HG03045 (cell line): ENCODE results near the gene KIT.

Experiments
- ATAC-seq: cut with Tn5 transposase; IDR thresholded peaks from one replicate; pipeline ENCODE4 v1.9.1; 2021; ENCODE audit warnings: mild to moderate bottlenecking, moderate library complexity; ENCODE audit not compliant: unreplicated experiment

The KIT gene

DNA sequence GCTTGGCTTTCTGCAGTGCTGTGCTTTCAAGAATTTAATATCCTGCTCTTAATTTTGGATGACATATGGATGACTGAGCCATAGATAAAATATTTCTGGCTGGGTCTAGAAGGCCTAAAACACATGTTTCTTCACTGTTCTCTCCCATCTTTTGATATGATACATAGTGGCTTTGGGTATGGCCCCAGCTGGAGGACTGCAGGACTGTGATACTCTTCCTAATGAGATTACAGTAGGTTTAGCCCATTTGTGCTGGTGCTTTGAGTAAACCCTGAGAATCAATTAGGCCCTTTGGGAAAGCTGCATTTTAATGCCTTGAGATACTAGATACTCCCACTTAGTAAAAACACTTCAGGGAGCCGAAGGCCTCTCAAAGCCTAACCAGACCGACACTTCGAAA, 38.0 kb downstream of the KIT start:
- no peak for ATAC-seq

DNA sequence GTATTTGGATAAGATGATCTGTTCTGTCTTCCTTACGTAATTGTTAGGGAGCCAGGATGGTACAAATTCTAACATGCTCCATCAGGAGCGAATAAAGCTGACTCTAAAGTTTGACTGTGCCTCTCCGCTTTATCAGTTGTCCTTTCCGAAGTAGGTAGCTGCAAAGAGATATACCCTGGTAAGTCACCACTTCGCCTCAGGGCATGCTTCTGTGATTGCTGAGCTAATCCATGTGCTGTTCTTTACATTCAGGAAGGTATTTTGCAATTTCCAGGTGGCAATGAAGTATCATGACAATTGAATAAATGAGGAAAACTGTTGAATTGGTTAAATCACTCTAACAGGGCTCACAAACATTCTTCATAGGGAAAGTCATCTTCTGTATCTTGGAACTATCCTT, 38.9 kb downstream of the KIT start:
- ATAC-seq: no peak

DNA sequence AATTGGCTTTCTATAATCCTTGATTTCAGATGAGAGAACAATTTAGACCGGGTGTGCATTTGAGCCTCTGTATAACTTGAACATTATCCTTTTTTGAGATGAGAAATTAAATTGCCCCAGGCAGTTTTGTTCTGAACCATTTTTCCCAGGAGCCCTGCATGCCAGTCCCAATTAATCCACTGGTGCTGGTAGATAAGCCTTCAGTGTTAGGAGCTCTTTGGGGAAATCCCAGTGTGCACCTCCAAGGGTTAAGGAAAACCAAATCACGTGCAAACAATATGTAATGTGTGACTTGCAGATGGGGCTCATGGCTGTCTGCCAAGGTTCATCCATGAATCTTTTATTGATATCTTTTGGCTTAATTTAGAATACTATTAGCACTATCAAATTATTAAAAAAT, 43.2 kb downstream of the KIT start:
- no peak for ATAC-seq

DNA sequence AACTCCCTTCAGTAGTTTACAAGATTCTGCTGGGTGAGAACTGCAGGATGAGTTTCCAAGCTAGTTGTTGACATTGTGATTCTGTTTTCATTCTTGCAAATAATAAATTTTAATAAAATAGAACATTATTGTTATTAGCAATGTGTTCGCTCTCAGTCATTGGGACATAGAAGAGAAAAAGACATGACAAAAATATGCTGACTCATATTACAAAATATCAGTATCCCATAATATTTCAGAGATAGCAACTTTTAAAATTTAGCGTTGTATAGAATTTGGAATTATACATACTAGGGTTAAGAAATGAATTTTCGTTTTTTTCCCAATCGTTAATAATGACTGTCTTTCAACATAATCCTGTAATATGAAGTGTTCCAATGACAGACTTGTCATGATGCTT, 45.4 kb downstream of the KIT start:
- no peak for ATAC-seq

DNA sequence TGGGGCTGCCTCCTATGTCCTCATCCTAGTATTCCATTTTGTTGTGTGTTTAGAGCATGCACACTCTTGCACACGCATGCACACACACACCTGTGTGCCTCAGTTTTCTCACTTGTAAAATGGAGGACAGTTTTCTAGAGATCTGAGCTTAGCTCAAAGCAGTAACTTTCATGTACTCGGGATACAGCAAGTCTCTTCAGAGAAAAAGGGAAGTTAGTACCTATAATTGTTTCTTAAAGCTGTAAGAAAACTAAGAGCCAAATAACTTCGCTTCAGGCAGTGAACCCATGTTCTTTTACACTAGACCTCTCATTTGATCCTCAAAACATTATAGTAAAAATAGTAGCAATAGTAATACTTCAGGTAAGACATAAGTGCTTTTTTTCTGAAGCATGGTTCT, 49.6 kb downstream of the KIT start:
- ATAC-seq: no peak

DNA sequence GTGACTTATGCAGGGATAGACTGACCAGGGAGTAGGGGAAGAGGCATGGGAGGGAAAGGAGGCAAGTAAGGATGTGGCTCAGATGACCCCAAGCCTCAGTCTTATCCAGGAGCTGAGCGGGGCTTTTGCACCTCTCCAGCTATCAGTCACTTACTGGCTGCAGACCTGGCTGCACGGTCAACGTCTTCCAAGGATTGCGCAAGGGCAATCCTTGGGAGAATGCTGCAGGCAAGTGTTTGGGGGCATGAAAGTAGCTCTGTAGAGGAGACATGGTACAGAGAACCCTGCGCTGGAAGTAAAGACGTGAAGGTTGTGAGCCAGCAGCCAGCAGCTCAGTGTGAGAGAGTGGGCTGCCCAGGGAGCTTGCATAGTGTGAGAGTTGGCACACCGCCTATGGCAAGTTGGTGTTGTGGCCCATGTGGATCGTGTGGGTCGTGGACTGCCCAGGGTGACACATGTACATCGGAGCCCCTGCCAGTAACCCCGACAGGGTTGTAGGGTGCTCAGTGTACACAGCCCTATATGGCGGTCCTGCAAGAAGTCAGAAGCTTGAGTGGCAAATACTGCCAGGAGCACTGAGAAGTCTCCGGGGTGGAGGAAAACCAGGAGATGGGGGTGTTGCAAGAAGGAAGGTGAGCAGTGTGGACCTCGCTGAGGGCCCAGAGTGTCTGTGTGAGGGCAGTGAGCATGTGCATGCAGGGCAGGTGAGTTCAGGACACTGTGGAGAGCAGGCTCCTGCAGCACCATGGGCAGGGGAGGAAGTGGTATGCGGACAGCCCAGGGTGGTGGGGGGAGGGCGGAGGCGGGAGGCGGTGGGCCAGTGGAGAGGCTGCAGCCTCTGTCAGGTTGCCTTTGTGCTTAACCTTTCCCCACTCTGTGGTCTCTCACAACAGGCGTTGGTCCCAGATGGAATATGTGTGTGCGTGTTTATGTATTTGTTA, 50.9 kb downstream of the KIT start:
- no peak for ATAC-seq

DNA sequence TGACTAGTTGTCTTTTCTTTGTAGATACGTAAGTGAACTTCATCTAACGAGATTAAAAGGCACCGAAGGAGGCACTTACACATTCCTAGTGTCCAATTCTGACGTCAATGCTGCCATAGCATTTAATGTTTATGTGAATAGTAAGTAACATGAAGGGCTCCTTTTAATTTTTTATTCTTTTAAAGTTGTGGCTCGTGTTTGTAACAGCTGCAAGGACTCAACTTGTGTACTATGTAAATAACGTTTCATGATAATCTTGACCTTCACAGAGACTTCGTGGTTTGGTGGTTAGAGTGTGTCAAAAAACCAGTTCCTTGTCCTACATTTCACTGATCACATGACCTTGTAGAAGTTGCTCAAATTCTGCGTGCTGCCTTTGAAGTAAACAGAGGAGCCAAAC, 51.6 kb downstream of the KIT start:
- ATAC-seq: no peak

DNA sequence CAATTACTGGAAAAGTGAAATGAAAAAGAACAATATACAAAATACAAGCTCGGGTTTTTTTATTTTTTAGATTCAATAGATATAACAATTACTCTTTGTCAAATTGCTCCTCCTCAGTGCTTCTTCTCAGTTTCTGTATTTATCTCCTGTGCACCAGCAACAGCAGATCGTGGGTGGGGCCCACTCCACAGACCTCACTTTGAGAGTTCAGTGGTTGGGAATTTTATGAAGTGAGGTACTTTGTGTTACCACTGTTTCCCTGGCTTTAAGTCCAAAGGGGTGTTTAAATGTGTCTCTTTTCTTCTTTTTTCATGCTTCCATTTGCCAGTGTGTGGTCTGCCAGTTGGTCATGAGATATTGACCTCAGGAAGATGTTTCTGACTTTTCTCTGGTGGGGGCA, 54.4 kb downstream of the KIT start:
- ATAC-seq: no peak

DNA sequence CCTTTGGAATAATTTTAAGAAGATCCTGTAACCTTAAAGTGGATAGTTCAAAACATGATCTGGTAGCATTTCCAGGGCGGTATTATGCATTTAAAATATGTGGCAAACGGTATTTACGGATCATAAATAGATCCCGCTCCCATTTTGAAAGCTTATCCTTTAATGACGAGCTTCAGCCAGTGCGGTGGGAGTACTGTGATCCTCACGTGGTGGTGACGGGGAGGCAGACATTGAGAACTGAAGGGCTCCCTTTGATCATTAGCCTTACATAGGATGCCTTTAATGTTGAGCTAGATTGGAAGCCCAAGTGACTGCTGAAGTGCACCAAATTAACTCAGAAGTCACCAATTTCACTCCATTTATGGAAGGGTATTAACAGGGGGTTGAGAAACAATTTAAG, 56.9 kb downstream of the KIT start:
- ATAC-seq: no peak

DNA sequence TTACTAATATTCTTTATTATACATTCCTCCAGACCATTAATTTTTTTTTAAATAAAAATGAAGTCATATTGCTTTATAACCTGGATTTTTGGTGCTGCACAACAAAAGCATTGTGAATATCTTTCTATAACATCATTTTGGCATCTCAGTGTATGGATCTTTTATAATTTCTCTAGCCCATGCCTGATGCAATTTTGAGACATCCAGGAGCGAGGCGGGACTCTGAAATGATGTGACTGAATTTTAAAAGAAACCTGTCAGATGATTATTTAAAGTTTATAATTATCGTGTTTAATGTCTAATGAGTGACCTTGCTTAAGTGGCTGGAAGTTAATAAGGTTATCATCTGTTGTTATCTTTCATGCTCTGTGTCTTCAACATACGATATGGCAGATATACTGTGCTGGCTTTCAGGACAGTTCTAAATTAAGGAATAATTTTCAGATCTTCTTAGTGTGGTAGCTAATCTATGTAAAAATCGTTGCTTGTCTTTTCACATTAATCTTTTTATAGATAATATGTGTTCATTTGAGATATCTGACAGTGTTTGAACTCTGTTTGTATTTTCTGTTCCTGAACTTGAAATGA, 58.8 kb downstream of the KIT start:
- ATAC-seq: no peak

DNA sequence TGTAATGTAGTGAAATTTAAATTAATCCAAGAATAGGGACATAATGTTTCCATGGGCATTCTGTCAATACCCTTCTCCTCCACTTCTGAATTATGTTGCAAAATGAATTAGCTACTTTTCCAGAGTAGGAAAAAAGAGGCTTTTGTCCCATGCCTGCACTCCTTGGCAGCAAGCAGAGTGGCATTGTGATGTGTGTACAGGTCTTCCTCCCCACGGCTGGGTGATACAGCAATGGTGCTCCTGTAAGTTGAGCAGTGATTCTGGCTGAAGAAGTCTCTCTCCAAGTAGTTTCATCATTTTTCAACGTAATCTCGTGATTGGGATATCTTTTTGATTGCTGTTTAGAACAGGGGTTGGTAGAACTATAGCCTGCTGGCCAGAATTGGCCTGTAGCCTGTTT, 59.9 kb downstream of the KIT start:
- no peak for ATAC-seq

DNA sequence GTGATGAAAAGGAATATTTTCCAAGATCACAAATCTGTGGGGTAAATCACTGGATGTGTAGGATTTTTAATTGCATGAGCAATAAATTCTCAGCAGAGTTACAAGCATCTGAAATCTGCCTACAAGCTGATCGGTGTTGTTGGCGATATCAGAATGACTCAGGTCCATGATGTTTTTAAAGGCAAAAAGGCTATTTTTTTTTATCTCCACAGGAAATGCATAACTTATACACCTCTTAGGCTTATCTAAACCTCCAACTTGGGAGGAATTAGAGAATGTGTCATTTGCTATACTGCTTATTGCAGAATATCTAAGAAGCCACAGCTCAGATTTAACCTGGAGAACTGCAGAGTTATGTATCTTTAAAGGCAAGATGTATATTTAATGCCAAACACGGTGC, 61.6 kb downstream of the KIT start:
- ATAC-seq: no peak

DNA sequence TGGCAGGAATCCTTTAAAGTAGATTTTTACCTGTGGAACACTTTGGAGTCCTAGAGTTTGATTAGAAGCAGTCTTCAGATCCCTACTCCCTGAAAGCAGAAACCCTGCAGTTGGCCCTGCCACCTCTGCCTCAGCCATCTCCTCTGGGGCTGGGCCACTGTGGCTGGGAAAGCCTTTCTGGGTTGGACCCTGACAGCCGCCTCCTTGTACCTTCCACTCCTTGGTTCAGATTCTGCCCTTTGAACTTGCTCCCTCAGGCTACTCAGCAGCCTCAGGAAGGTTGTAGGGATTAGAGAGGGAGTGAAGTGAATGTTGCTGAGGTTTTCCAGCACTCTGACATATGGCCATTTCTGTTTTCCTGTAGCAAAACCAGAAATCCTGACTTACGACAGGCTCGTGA, 65.5 kb downstream of the KIT start:
- ATAC-seq: no peak

DNA sequence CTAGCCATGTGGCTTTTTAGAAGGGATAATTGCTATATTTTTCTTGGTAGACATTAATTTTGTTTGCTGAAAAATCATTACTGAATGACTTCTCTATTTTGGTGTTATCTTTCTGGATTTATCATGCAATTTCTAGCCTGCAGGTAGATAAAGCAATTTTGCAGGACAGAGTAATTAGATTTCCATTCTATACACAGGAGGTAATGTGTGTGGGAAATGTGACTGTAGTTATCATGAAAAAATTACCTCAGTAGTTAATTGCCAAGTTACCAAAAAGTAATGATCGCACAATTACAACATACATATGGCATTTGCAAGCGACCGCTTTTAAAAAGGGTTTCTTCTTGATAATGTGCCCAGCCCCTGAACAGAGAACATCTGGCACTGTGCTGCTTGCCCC, 66.1 kb downstream of the KIT start:
- ATAC-seq: no peak

DNA sequence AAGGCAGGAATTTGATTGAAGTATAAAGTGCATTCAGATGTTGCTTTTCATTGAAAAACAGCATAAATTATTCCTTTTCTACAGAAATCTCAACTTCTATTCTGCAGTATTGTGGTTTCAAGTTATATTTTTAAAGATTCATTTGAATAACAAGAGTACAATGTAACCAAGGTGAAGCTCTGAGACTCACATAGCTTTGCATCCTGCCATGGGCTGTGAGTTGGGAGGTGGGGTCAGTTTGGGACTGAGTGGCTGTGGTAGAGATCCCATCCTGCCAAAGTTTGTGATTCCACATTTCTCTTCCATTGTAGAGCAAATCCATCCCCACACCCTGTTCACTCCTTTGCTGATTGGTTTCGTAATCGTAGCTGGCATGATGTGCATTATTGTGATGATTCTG, 69.2 kb downstream of the KIT start:
- peak; percentile 15 for ATAC-seq

DNA sequence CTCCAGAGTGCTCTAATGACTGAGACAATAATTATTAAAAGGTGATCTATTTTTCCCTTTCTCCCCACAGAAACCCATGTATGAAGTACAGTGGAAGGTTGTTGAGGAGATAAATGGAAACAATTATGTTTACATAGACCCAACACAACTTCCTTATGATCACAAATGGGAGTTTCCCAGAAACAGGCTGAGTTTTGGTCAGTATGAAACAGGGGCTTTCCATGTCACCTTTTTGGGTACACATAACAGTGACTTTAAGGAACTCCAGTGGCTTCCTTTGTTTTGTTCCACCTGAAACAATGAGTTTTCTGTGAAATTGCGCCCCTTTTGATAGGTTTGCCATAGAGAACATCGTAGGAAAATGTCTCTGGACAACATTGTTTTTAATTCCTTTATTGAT, 69.6 kb downstream of the KIT start:
- ATAC-seq: peak; percentile 64

DNA sequence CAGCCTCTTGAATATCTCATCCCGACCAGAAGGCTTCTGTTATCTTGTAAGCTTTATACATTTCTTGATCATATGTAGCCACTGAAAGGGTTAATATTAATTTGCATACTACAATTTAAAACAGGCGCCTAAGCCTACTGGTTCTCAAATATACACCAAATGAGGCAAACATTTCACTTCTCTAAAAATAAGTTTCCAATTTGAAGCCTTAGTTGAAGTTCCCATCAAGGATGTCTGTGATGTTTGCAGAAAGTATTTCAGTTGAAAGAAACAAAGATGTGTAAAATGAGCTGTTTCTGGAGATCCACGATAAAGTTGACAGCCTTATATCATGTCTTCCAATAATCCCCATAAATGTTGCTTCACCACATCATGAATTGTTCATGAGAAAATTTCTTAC, 70.6 kb downstream of the KIT start:
- no peak for ATAC-seq

DNA sequence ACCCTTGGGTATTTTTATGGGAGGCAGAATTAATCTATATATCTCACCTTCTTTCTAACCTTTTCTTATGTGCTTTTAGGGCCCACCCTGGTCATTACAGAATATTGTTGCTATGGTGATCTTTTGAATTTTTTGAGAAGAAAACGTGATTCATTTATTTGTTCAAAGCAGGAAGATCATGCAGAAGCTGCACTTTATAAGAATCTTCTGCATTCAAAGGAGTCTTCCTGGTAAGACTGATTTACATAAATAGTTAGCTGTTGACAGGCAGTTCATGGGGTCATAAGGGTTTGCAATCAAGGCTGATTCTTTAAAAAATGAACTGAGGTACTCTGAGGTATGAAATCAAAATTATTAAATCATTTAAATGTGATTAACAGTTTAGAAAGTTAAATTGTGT, 71.5 kb downstream of the KIT start:
- ATAC-seq: no peak

DNA sequence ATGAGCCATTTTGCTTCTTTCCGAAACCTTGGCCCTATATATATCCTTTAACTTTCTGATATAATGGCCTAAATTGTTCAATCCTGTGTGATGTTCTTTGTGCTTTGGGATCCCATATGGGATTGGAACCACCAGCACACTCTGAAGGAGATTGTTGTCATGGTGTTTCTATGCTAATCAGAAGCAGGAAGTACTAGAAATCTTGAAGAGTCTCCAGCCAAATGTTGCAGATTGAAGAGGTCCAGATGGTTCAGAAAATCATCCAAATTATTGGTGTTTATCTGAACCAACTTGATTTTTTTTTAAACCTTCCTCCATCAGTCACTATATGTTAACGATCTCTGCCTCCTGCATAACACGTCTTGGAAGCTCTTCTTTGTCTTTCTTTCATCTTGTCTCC, 72.8 kb downstream of the KIT start:
- ATAC-seq: no peak

DNA sequence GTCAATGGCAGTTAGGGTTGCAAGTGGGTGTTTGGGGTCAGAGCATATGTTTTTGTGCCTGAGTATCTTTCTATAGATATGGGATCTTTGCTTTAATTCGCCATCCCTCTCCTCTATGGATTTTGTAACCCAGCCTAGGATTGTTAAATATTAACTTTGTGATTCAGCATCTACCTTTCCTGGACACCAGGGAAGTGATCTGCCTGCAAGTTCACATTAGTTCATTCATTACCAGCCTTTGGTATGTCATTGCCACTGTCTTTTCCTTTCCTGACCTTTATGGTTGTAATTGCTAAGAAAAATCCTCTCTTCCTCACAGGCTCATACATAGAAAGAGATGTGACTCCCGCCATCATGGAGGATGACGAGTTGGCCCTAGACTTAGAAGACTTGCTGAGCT, 73.8 kb downstream of the KIT start:
- no peak for ATAC-seq

DNA sequence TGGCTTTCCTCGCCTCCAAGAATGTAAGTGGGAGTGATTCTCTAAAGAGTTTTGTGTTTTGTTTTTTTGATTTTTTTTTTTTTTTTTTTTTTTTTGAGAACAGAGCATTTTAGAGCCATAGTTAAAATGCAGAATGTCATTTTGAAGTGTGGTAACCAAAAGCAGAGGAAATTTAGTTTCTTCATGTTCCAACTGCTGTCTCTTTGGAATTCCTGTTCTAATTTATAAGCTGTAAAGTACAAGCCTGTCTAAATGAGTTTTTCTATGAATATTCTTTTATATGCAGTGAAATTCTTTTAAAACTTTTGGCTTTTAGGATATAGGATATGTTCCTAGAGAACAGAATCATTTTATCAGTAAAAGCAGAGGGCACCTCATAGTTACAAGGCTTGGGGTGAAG, 74.2 kb downstream of the KIT start:
- ATAC-seq: no peak

DNA sequence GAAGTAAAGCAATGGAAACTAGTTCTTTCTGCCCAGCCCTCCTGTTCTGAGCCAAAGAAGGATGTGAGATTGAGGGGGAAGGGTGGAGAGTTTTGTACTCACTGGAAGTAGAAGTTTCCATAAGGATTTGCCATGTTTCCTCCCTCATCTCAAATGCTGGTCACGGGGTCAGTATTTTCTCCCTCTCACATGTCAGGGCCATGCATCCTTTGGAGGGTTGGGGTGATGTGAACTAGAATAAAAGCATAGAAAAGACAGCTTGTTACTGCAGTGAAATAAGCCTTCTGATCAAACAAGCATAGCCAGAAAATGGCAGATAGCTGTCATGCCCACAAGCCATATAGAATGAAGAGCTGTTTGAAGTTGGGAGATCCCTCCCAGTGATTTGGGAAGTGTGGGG, 79.7 kb downstream of the KIT start:
- ATAC-seq: no peak

DNA sequence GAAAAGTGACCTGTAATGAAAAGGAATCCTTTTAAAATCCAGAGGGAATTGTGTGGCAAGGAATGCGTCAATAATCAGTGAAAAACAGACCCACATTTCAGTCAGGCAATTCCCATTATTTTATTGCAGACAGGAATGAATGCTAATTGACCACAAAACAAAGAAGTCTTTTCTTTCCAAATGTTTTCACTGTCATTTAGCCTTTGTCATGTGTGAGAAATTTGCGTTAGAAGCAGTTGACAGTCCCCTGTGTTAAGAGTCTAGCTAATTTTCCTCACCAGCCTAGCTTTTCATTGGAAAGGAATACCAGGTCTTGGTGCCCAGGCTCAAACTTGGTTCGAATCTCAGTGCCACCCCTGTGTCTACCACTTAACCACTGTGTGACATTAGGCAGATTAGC, 83.4 kb downstream of the KIT start:
- no peak for ATAC-seq
